Measurements from ENCODE around the gene CDKN2C. TPM values are rescaled to one million over a fixed set of nuclear protein-coding genes. Genes with fewer than 3 reads are reported as not detected.
"Not testable (repeated sequence)": the region's sequence is repeated elsewhere in the genome, so short reads cannot be mapped to it uniquely, and the experiment has no call there.

Gene CDKN2C
- total RNA-seq, 2 donors from 2014 or later: 0.66 TPM

GRCh38 chr1:50995651-50996050 is 25.6 kb downstream of the CDKN2C start:
- Mint-ChIP-seq H3K27ac (no peak overlapping the region), H3K27me3 (ENCODE audit: insufficient read depth) (peaks cover 15% of the 10 kb centered on the region), H3K36me3 (ENCODE audit: low read depth) (no peaks in the 10 kb centered on the region), H3K9me3 (no peaks in the 10 kb centered on the region), H3K4me3 (no peak overlapping the region), H3K4me1 (no peaks in the 10 kb centered on the region)
- no peak for DNase-seq
- Histone ChIP-seq H3K27ac (ENCODE audit: low read depth, low read length) (no peak overlapping the region), H3K9ac (ENCODE audit: extremely low read depth, low read length, poor library complexity, severe bottlenecking) (no peak overlapping the region), H3K36me3 (ENCODE audit: control insufficient read depth, insufficient read depth, low read length) (no peaks in the 10 kb centered on the region), H3K27me3 (ENCODE audit: control insufficient read depth, insufficient read depth, low read length, poor library complexity, severe bottlenecking) (peaks cover 6% of the 10 kb centered on the region), H3K4me3 (ENCODE audit: low read length) (no peak overlapping the region), H3K4me1 (ENCODE audit: control insufficient read depth, insufficient read depth, low read length) (no peaks in the 10 kb centered on the region), H3K9me3 (ENCODE audit: control insufficient read depth, low read length) (no peaks in the 10 kb centered on the region)
- WGBS, 2 experiments (ENCODE audit: insufficient coverage in 1 of 2, insufficient read length in 1 of 2): 94% methylated on average over 1 of the region's 1 CpG; no CpG with 5 or more reads in 1 of the 2 experiments
- no peak for TF ChIP-seq CTCF (conservative IDR thresholded peaks at IDR 0.05)

- no peaks in the 10 kb centered on the region for H3K9me3 ChIP-seq (ENCODE audit: control insufficient read depth, low read length)
- Mint-ChIP-seq H3K27me3 (ENCODE audit: insufficient read depth) (peaks cover 15% of the 10 kb centered on the region), H3K9me3 (no peaks in the 10 kb centered on the region), H3K36me3 (ENCODE audit: low read depth) (no peaks in the 10 kb centered on the region), H3K27ac (no peak overlapping the region), H3K4me3 (no peak overlapping the region), H3K4me1 (no peaks in the 10 kb centered on the region)
- peaks cover 6% of the 10 kb centered on the region for H3K27me3 ChIP-seq (ENCODE audit: control insufficient read depth, insufficient read depth, low read length, poor library complexity, severe bottlenecking)
- no peak overlapping the region for H3K4me3 ChIP-seq (ENCODE audit: low read length)
- no peak for DNase-seq
- no peak overlapping the region for H3K9ac ChIP-seq (ENCODE audit: extremely low read depth, low read length, poor library complexity, severe bottlenecking)
- 86 to 93% methylated on average over 3 of the region's 3 CpGs for WGBS, 2 experiments (ENCODE audit: insufficient coverage in 1 of 2, insufficient read length in 1 of 2)
- no peak overlapping the region for H3K27ac ChIP-seq (ENCODE audit: low read depth, low read length)
- no peaks in the 10 kb centered on the region for H3K36me3 ChIP-seq (ENCODE audit: control insufficient read depth, insufficient read depth, low read length)
- no peaks in the 10 kb centered on the region for H3K4me1 ChIP-seq (ENCODE audit: control insufficient read depth, insufficient read depth, low read length)
- TF ChIP-seq CTCF (conservative IDR thresholded peaks at IDR 0.05): no peak
Observed at GRCh38 chr1:50996083-50996482, 26.0 kb downstream of the CDKN2C start.

- not testable (repeated sequence) for DNase-seq; H3K4me3 ChIP-seq (ENCODE audit: low read length); H3K4me3 Mint-ChIP-seq; H3K36me3 ChIP-seq (ENCODE audit: control insufficient read depth, insufficient read depth, low read length); H3K9me3 Mint-ChIP-seq; H3K27ac ChIP-seq (ENCODE audit: low read depth, low read length); H3K9me3 ChIP-seq (ENCODE audit: control insufficient read depth, low read length); H3K9ac ChIP-seq (ENCODE audit: extremely low read depth, low read length, poor library complexity, severe bottlenecking); H3K4me1 ChIP-seq (ENCODE audit: control insufficient read depth, insufficient read depth, low read length); H3K36me3 Mint-ChIP-seq (ENCODE audit: low read depth); H3K4me1 Mint-ChIP-seq; H3K27me3 ChIP-seq (ENCODE audit: control insufficient read depth, insufficient read depth, low read length, poor library complexity, severe bottlenecking); H3K27ac Mint-ChIP-seq
- WGBS, 2 experiments (ENCODE audit: insufficient coverage in 1 of 2, insufficient read length in 1 of 2): 76 to 100% methylated on average over 1 of the region's 1 CpG
- H3K27me3 Mint-ChIP-seq (ENCODE audit: insufficient read depth): peaks cover 15% of the 10 kb centered on the region
Observed at GRCh38 chr1:50999375-50999774, 29.3 kb downstream of the CDKN2C start.

- H3K9me3 ChIP-seq (ENCODE audit: control insufficient read depth, low read length): no peaks in the 10 kb centered on the region
- DNase-seq: no peak
- no peaks in the 10 kb centered on the region for H3K36me3 ChIP-seq (ENCODE audit: control insufficient read depth, insufficient read depth, low read length)
- no peak for TF ChIP-seq CTCF (conservative IDR thresholded peaks at IDR 0.05)
- H3K4me3 Mint-ChIP-seq: no peak overlapping the region
- H3K4me3 ChIP-seq (ENCODE audit: low read length): no peak overlapping the region
- no peaks in the 10 kb centered on the region for H3K36me3 Mint-ChIP-seq (ENCODE audit: low read depth)
- WGBS, 2 experiments (ENCODE audit: insufficient coverage in 1 of 2, insufficient read length in 1 of 2): 85 to 93% methylated on average over 1 of the region's 1 CpG
- H3K9me3 Mint-ChIP-seq: no peaks in the 10 kb centered on the region
- peaks cover 4% of the 10 kb centered on the region for H3K4me1 Mint-ChIP-seq
- no peak overlapping the region for H3K27ac ChIP-seq (ENCODE audit: low read depth, low read length)
- no peak overlapping the region for H3K27ac Mint-ChIP-seq
- no peak overlapping the region for H3K9ac ChIP-seq (ENCODE audit: extremely low read depth, low read length, poor library complexity, severe bottlenecking)
- peaks cover under 1% of the 10 kb centered on the region for H3K4me1 ChIP-seq (ENCODE audit: control insufficient read depth, insufficient read depth, low read length)
- H3K27me3 ChIP-seq (ENCODE audit: control insufficient read depth, insufficient read depth, low read length, poor library complexity, severe bottlenecking): peaks cover 6% of the 10 kb centered on the region
- H3K27me3 Mint-ChIP-seq (ENCODE audit: insufficient read depth): peaks cover 12% of the 10 kb centered on the region
Observed at GRCh38 chr1:51000160-51000559, 30.1 kb downstream of the CDKN2C start.
